Spleen (tissue), 11 donors: ENCODE measurements around the gene CDH3. TPM values are rescaled to one million over a fixed set of nuclear protein-coding genes. Genes with fewer than 3 reads are reported as not detected.

Experiments
- DNase-seq: peaks from one replicate; pipeline ENCODE4 v3.0.0-alpha.2; 2020
- H3K27ac ChIP-seq, 8 donors: fragments of 200-600 bp; sonication (generic) in 7 of 8; 1 replicate in 4 of 8; 2 replicates in 4 of 8; pipeline versions ENCODE4 v1.5.0 to v1.8.0; 2016 to 2021; ENCODE audit warnings: inconsistent platforms in 4 of 8, mild to moderate bottlenecking in 4 of 8, moderate library complexity in 1 of 8
- H3K27me3 ChIP-seq, 7 donors: fragments of 200-600 bp; sonication (generic) in 6 of 7; replicated peaks in 1 of 7; 1 replicate in 4 of 7; 2 replicates in 3 of 7; pipeline versions ENCODE4 v1.5.0 to v1.8.0; 2016 to 2021; ENCODE audit warnings: inconsistent platforms in 3 of 7, mild to moderate bottlenecking in 1 of 7
- H3K36me3 ChIP-seq, 6 donors: fragments of 200-600 bp; sonication (generic) in 5 of 6; 1 replicate in 4 of 6; 2 replicates in 2 of 6; pipeline versions ENCODE4 v1.5.0 to v1.8.0; 2016 to 2021; ENCODE audit warnings: inconsistent platforms in 2 of 6
- H3K4me1 ChIP-seq, 6 donors: fragments of 200-600 bp; sonication (generic) in 5 of 6; 1 replicate in 3 of 6; 2 replicates in 3 of 6; pipeline versions ENCODE4 v1.5.0 to v1.8.0; 2016 to 2021; ENCODE audit warnings: inconsistent platforms in 3 of 6
- H3K4me3 ChIP-seq, 8 donors: fragments of 200-600 bp; sonication (generic) in 7 of 8; 1 replicate in 4 of 8; 2 replicates in 4 of 8; pipeline versions ENCODE4 v1.5.0 to v1.8.0; 2016 to 2021; ENCODE audit warnings: inconsistent platforms in 4 of 8, mild to moderate bottlenecking in 4 of 8, moderate library complexity in 2 of 8
- H3K9me3 ChIP-seq, 8 donors: fragments of 200-600 bp; sonication (generic) in 7 of 8; 1 replicate in 4 of 8; 2 replicates in 4 of 8; pipeline versions ENCODE4 v1.5.0 to v1.8.0; 2016 to 2021; ENCODE audit warnings: inconsistent platforms in 4 of 8
- POLR2A ChIP-seq, 3 donors: fragments of 450-650 bp; IDR thresholded peaks; one replicate each; pipeline ENCODE4 v1.5.1; 2017; ENCODE audit warnings: antibody characterized with exemption in 3 of 3, mild to moderate bottlenecking in 1 of 3
- POLR2AphosphoS5 ChIP-seq, 3 donors: sonication (generic); formaldehyde crosslinking; IDR thresholded peaks; one replicate each; pipeline ENCODE4 v1.5.1; 2017; ENCODE audit warnings: antibody characterized with exemption in 3 of 3
- WGBS, 5 donors: extraction: QIAGEN DNeasy Blood & Tissue Kit in 3 of 5; methylation state at CpG; one replicate each; pipeline versions ENCODE4 v1.1.5 to v1.1.7; 2013 to 2018; 5-methylcytosine and 5-hydroxymethylcytosine counted together
- intact Hi-C: fragments of 100-400 bp; cut with DNase I; formaldehyde crosslinking; loops from one replicate; pipeline ENCODE4 v1.15.0; 2023; ENCODE audit warnings: low total_unique reads
- polyA plus RNA-seq, 3 donors: library from polyadenylated mRNA; stranded (reverse); fragments of 200-250 nt; gene quantifications; one replicate each; pipeline ENCODE4 v1.2.1, GENCODE V29; 2013
- total RNA-seq, 7 donors: library from RNA; depleted of rRNA in 3 of 7; stranded (reverse); fragments of >200 nt in 3 of 7; fragmentation: NEBNext Ultra II Directional in 4 of 7; extraction: Animal tissue kit (Norgen Biotek cat#: 25700) in 4 of 7; gene quantifications; one replicate each; pipeline versions ENCODE4 v1.1.0 to v1.2.1, GENCODE V29; 2016 to 2021
- TF ChIP-seq, protein P1 (sequence below), 11 experiments: fragments of 200-600 bp in 7 of 11; fragments of 450-650 bp in 4 of 11; sonication (generic) in 4 of 11; IDR thresholded peaks in 8 of 11; conservative IDR thresholded peaks in 3 of 11; 1 replicate in 7 of 11; 2 replicates in 4 of 11; pipeline versions ENCODE4 v1.4.0 to v1.8.0; 2016 to 2021; ENCODE audit warnings: antibody characterized with exemption in 11 of 11, inconsistent platforms in 4 of 11, mild to moderate bottlenecking in 1 of 11
- donor health status: healthy with polysubstance abuse.
- donor health status: DM: no; HTN: no; CAD: no; lungs with moderate emphysema.
- donor health status: DM: no; HTN: no; CAD: no.
- donor health status: Bipolar disorder and iron deficiency.
- donor health status: healthy.
- donor health status: DM: no; HTN: no; CAD: no.
- donor health status: DM: yes; HTN: yes; CAD: no.

Gene CDH3
- total and polyA plus RNA-seq, 10 donors = 1.5 to 47.6 (median 23.0) TPM

DNA sequence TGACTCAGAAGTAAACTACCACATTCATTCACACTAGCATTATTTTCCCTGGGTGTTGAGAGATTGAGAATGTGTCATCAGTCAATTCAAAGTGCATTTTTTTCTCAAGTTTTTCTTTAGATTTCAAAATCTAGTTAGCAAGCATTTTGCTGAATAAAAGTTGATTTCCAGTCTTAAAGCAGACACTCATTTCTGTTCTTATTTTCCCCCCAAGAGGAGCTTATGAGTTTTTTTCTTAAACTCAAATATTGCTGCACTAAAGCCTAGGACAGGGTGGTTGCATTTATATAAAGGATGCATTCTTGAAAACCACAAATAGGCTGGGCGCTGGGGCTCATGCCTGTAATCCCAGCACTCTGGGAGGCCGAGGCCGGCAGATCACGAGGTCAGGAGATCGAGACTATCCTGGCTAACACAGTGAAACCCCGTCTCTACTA is 15.3 kb downstream of the CDH3 start:
- H3K36me3 ChIP-seq = no peaks in the 10 kb centered on the region
- no peak overlapping the region for H3K4me3 ChIP-seq
- H3K9me3 ChIP-seq = no peaks in the 10 kb centered on the region
- DNase-seq = no peak
- no peaks in the 10 kb centered on the region for H3K27me3 ChIP-seq
- WGBS, 5 donors = 49 to 80% (median 67%) methylated on average over 6 of the region's 6 CpGs
- H3K4me1 ChIP-seq = no peaks in the 10 kb centered on the region
- H3K27ac ChIP-seq = no peak overlapping the region
- TF ChIP-seq, protein P1, sequence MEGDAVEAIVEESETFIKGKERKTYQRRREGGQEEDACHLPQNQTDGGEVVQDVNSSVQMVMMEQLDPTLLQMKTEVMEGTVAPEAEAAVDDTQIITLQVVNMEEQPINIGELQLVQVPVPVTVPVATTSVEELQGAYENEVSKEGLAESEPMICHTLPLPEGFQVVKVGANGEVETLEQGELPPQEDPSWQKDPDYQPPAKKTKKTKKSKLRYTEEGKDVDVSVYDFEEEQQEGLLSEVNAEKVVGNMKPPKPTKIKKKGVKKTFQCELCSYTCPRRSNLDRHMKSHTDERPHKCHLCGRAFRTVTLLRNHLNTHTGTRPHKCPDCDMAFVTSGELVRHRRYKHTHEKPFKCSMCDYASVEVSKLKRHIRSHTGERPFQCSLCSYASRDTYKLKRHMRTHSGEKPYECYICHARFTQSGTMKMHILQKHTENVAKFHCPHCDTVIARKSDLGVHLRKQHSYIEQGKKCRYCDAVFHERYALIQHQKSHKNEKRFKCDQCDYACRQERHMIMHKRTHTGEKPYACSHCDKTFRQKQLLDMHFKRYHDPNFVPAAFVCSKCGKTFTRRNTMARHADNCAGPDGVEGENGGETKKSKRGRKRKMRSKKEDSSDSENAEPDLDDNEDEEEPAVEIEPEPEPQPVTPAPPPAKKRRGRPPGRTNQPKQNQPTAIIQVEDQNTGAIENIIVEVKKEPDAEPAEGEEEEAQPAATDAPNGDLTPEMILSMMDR (IDR thresholded peaks at IDR 0.05 in 8 of 11, conservative IDR thresholded peaks at IDR 0.05 in 3 of 11) = no peak
- intact Hi-C loops = no loop called here

DNA sequence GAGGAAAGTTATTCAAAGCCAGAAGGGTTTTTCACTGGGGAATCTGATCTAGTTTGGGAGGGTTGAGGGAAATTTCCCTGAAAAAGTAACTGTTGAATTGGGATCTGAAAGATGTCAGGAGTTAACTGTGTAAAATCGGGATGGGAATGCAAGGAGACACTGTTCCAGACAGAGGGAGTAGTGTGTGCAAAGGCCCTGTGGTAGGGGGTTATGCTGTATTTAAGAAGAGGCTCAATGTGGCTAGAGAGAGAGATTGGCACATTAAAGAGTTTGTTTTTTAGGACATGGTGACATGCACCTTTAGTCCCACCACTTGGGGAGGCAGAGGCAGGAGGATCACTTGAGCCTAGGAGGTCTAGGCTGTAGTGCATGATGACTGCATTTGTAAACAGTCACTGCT is 16.9 kb downstream of the CDH3 start:
- Histone ChIP-seq H3K27me3 (no peaks in the 10 kb centered on the region), H3K27ac (no peak overlapping the region), H3K36me3 (no peaks in the 10 kb centered on the region), H3K4me3 (no peak overlapping the region), H3K9me3 (no peaks in the 10 kb centered on the region), H3K4me1 (no peaks in the 10 kb centered on the region)
- intact Hi-C loops = no loop called here
- WGBS, 5 donors = 91 to 100% (median 92%) methylated on average over 1 of the region's 1 CpG
- TF ChIP-seq, protein P1 (IDR thresholded peaks at IDR 0.05 in 8 of 11, conservative IDR thresholded peaks at IDR 0.05 in 3 of 11) = no peak
- TF ChIP-seq POLR2A (IDR thresholded peaks at IDR 0.05) (no peak), POLR2AphosphoS5 (IDR thresholded peaks at IDR 0.05) (no peak)
- DNase-seq = no peak

DNA sequence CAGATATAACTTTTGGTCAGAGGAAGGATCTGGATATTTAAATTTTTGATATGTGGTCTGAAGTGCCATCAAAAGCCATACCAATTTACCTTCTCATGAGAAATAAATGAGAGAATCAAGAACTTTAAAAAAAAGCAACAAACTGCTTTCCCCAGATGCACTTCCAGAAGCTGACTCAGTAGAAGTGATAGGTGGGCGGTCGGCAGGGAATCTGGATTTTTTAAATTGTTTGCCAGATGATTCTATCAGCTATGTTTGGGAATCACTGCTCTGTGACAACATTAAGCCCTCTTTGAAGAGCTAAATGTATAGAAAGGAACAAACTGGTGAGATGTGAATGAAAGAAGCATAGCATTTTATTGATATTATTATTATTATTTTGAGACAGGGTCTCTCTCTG is 19.2 kb downstream of the CDH3 start:
- Histone ChIP-seq H3K4me1 (no peaks in the 10 kb centered on the region), H3K4me3 (no peak overlapping the region), H3K9me3 (no peaks in the 10 kb centered on the region), H3K27me3 (no peaks in the 10 kb centered on the region), H3K36me3 (no peaks in the 10 kb centered on the region), H3K27ac (no peak overlapping the region)
- no peak for DNase-seq
- TF ChIP-seq POLR2A (IDR thresholded peaks at IDR 0.05) (no peak), POLR2AphosphoS5 (IDR thresholded peaks at IDR 0.05) (no peak)
- TF ChIP-seq, protein P1 (IDR thresholded peaks at IDR 0.05 in 8 of 11, conservative IDR thresholded peaks at IDR 0.05 in 3 of 11) = no peak
- intact Hi-C loops = no loop called here
- WGBS, 5 donors = 76 to 91% (median 83%) methylated on average over 2 of the region's 2 CpGs

DNA sequence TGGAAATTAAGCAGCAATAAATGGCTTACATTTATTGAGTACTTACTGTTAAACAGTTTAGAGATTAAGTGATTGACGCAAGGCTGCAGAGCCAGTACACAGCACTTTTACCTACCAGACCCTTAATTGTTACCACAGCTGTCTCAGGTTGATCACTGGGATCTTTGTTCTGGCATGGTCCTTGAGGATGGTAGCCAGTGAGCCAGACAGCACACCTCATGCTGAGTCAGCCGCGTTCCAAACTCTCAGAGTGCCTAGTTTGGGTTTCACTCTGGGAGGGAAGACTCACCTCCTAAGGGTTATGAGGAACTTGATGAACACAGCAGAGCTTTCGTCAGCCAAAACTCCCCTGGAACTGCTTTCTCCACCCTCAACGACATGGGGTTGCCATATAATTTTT is 20.4 kb downstream of the CDH3 start:
- Histone ChIP-seq H3K4me3 (no peak overlapping the region), H3K36me3 (no peaks in the 10 kb centered on the region), H3K27ac (no peak overlapping the region), H3K9me3 (no peaks in the 10 kb centered on the region), H3K27me3 (no peaks in the 10 kb centered on the region), H3K4me1 (no peaks in the 10 kb centered on the region)
- 84 to 96% (median 90%) methylated on average over 5 of the region's 5 CpGs for WGBS, 5 donors
- intact Hi-C loops = no loop called here
- TF ChIP-seq, protein P1 (IDR thresholded peaks at IDR 0.05 in 8 of 11, conservative IDR thresholded peaks at IDR 0.05 in 3 of 11) = no peak
- TF ChIP-seq POLR2A (IDR thresholded peaks at IDR 0.05) = no peak
- TF ChIP-seq POLR2AphosphoS5 (IDR thresholded peaks at IDR 0.05) = no peak
- no peak for DNase-seq
